Calu3 (cell line): ENCODE data around the gene PPP1R27. TPM values are rescaled to one million over a fixed set of nuclear protein-coding genes. Genes with fewer than 3 reads are reported as not detected.

Source experiments
- BruUV-seq: library from RNA; stranded (reverse); fragments of 400-500 nt; replicated peaks from 2 replicates; lab custom pipeline; 2021; lab: Mats Ljungman, UMichigan
- CTCF ChIA-PET: fragments of 300-600 bp; sonication (Branson Sonifier 250); formaldehyde crosslinking; loops from one replicate; lab custom pipeline; 2022; ENCODE audit warnings: antibody characterized with exemption; lab: Charles Lee
- DNase-seq: peaks from one replicate; pipeline ENCODE4 v3.0.0; 2022
- H3K27ac Mint-ChIP-seq: one replicate; pipeline ENCODE4 v1.8.0; 2022; ENCODE audit warnings: mixed read lengths; ENCODE audit not compliant: unreplicated experiment
- H3K27me3 Mint-ChIP-seq: one replicate; pipeline ENCODE4 v1.8.0; 2022; ENCODE audit warnings: mixed read lengths; ENCODE audit not compliant: unreplicated experiment
- H3K36me3 Mint-ChIP-seq: one replicate; pipeline ENCODE4 v1.8.0; 2022; ENCODE audit warnings: mild to moderate bottlenecking, moderate library complexity, mixed read lengths; ENCODE audit not compliant: insufficient read depth, unreplicated experiment
- H3K4me1 Mint-ChIP-seq: one replicate; pipeline ENCODE4 v1.8.0; 2022; ENCODE audit warnings: mild to moderate bottlenecking, low read depth, mixed read lengths; ENCODE audit not compliant: unreplicated experiment
- H3K4me3 Mint-ChIP-seq: one replicate; pipeline ENCODE4 v1.8.0; 2022; ENCODE audit warnings: mild to moderate bottlenecking, low read depth, moderate library complexity, mixed read lengths; ENCODE audit not compliant: unreplicated experiment
- H3K9me3 Mint-ChIP-seq: one replicate; pipeline ENCODE4 v1.8.0; 2022; ENCODE audit warnings: low read depth, mixed read lengths; ENCODE audit not compliant: unreplicated experiment
- CTCF ChIP-seq: fragments of 200-600 bp; IDR thresholded peaks from one replicate; pipeline ENCODE4 v1.8.0; 2022; ENCODE audit warnings: antibody characterized with exemption; ENCODE audit not compliant: unreplicated experiment
- intact Hi-C: fragments of 100-400 bp; cut with micrococcal nuclease; formaldehyde crosslinking; loops from one replicate; pipeline ENCODE4 v1.10.0; 2022; ENCODE audit not compliant: unreplicated experiment
- total RNA-seq: library from RNA; stranded (reverse); gene quantifications from 2 replicates; pipeline ENCODE4 v1.2.3, GENCODE V29; 2022

PPP1R27 gene
- total RNA-seq, 1 experiment from 2014 or later: not detected

- Mint-ChIP-seq H3K36me3 (peaks cover 51% of the 10 kb centered on the region), H3K4me3 (no peak overlapping the region), H3K27me3 (no peaks in the 10 kb centered on the region), H3K27ac (no peak overlapping the region), H3K9me3 (no peaks in the 10 kb centered on the region), H3K4me1 (peaks cover 8% of the 10 kb centered on the region)
- DNase-seq: no peak
- CTCF ChIA-PET: no interaction called here
- BruUV-seq: no TSS peak
- no peak for TF ChIP-seq CTCF
- intact Hi-C loops: no loop called here
These were observed 42.7 kb upstream of the PPP1R27 start for GRCh38 chr17:81877569-81877968.

- Mint-ChIP-seq H3K9me3 (no peaks in the 10 kb centered on the region), H3K27me3 (no peaks in the 10 kb centered on the region), H3K4me1 (peaks cover 8% of the 10 kb centered on the region), H3K27ac (peak overlapping the region; percentile 87), H3K4me3 (peak overlapping the region; percentile 75), H3K36me3 (peaks cover 71% of the 10 kb centered on the region)
- CTCF ChIA-PET: interaction anchor here (0.7 kb wide), 1 partner anchor 188 kb away, joined by 4 read pairs; the partner anchor contains the start of gene ARL16
- intact Hi-C loops: no loop called here
- peak; percentile 96 for DNase-seq
- peak; percentile 21 for TF ChIP-seq CTCF
- BruUV-seq: TSS peak; percentile 65
These were observed 36.8 kb upstream of the PPP1R27 start for GRCh38 chr17:81871387-81872230.

- CTCF ChIA-PET: no interaction called here
- H3K9me3 Mint-ChIP-seq: no peaks in the 10 kb centered on the region
- no peaks in the 10 kb centered on the region for H3K27me3 Mint-ChIP-seq
- peak within 1 kb of the TSS; percentile 75 for H3K4me3 Mint-ChIP-seq
- H3K4me1 Mint-ChIP-seq: peaks cover 12% of the 10 kb centered on the region
- peaks cover 78% of the 10 kb centered on the region for H3K36me3 Mint-ChIP-seq
- H3K27ac Mint-ChIP-seq: peak within 1 kb of the TSS; percentile 90
- intact Hi-C loops: no loop called here
- no TSS peak for BruUV-seq
- no peak for DNase-seq
- no peak for TF ChIP-seq CTCF
These were observed 36.1 kb upstream of the PPP1R27 start, which contains the start of gene ARHGDIA for GRCh38 chr17:81870981-81871386. Gene ARHGDIA (minus strand): TSS chr17:81871337. CDS start chr17:81869930, 1,407 bp downstream.

GRCh38 chr17:81870131-81870980 is 35.5 kb upstream of the PPP1R27 start:
- Mint-ChIP-seq H3K4me1 (peaks cover 19% of the 10 kb centered on the region), H3K4me3 (peak overlapping the region; percentile 75), H3K9me3 (no peaks in the 10 kb centered on the region), H3K27me3 (no peaks in the 10 kb centered on the region), H3K36me3 (peaks cover 84% of the 10 kb centered on the region), H3K27ac (peak overlapping the region; percentile 90)
- intact Hi-C loops: no loop called here
- CTCF ChIA-PET: no interaction called here
- TF ChIP-seq CTCF: no peak
- BruUV-seq: no TSS peak
- peak; percentile 34 for DNase-seq
